ENCODE measurements around the gene RXRA.

Gene RXRA

GRCh38 chr9:134287591-134288491 lies 38.4 kb upstream of the RXRA start:
- DNase-seq: peak; percentile 82
- Histone ChIP-seq H3K27ac (peak overlapping the region; percentile 95), H3K36me3 (no peaks in the 10 kb centered on the region), H3K9me3 (ENCODE audit: severe bottlenecking) (no peaks in the 10 kb centered on the region), H3K27me3 (ENCODE audit: insufficient read depth, low read depth, severe bottlenecking) (no peaks in the 10 kb centered on the region), H3K4me3 (ENCODE audit: low read depth, low read length) (peak overlapping the region; percentile 23)
- TF ChIP-seq, protein P1, sequence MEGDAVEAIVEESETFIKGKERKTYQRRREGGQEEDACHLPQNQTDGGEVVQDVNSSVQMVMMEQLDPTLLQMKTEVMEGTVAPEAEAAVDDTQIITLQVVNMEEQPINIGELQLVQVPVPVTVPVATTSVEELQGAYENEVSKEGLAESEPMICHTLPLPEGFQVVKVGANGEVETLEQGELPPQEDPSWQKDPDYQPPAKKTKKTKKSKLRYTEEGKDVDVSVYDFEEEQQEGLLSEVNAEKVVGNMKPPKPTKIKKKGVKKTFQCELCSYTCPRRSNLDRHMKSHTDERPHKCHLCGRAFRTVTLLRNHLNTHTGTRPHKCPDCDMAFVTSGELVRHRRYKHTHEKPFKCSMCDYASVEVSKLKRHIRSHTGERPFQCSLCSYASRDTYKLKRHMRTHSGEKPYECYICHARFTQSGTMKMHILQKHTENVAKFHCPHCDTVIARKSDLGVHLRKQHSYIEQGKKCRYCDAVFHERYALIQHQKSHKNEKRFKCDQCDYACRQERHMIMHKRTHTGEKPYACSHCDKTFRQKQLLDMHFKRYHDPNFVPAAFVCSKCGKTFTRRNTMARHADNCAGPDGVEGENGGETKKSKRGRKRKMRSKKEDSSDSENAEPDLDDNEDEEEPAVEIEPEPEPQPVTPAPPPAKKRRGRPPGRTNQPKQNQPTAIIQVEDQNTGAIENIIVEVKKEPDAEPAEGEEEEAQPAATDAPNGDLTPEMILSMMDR (IDR thresholded peaks at IDR 0.05; ENCODE audit: low read depth, low read length): no peak

DNA sequence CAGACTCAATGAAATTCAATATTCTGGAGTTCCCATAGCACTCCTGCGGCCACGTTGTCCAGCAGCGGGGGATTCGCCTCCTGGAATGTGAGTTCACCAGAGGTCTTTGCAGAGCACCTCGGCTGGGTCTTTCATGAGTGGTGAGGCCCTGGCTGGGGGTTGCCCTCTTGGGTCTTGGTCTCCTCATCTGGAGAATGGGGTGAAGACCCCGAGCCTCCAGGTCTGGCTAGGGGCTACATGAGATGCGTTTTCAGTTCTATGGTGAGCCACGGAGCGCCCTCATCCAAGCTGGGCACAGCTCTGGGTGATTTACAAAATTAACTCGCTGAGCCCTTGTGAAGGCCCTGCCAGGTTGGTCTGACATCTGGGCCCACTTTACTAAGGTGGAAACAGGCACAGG lies 37.5 kb upstream of the RXRA start:
- H3K36me3 ChIP-seq: no peaks in the 10 kb centered on the region
- no peaks in the 10 kb centered on the region for H3K27me3 ChIP-seq (ENCODE audit: insufficient read depth, low read depth, severe bottlenecking)
- peak overlapping the region; percentile 95 for H3K27ac ChIP-seq
- no peaks in the 10 kb centered on the region for H3K9me3 ChIP-seq (ENCODE audit: severe bottlenecking)
- H3K4me3 ChIP-seq (ENCODE audit: low read depth, low read length): no peak overlapping the region
- TF ChIP-seq, protein P1 (IDR thresholded peaks at IDR 0.05; ENCODE audit: low read depth, low read length): no peak
- DNase-seq: no peak

- no peaks in the 10 kb centered on the region for H3K9me3 ChIP-seq (ENCODE audit: severe bottlenecking)
- H3K4me3 ChIP-seq (ENCODE audit: low read depth, low read length): no peak overlapping the region
- H3K36me3 ChIP-seq: no peaks in the 10 kb centered on the region
- TF ChIP-seq, protein P1 (IDR thresholded peaks at IDR 0.05; ENCODE audit: low read depth, low read length): no peak
- H3K27ac ChIP-seq: no peak overlapping the region
- no peaks in the 10 kb centered on the region for H3K27me3 ChIP-seq (ENCODE audit: insufficient read depth, low read depth, severe bottlenecking)
- DNase-seq: no peak
Observed at GRCh38 chr9:134289241-134289875, 36.9 kb upstream of the RXRA start.

- Histone ChIP-seq H3K4me3 (ENCODE audit: low read depth, low read length) (no peak overlapping the region), H3K9me3 (ENCODE audit: severe bottlenecking) (no peaks in the 10 kb centered on the region), H3K27me3 (ENCODE audit: insufficient read depth, low read depth, severe bottlenecking) (no peaks in the 10 kb centered on the region), H3K36me3 (no peaks in the 10 kb centered on the region), H3K27ac (no peak overlapping the region)
- TF ChIP-seq, protein P1 (IDR thresholded peaks at IDR 0.05; ENCODE audit: low read depth, low read length): no peak
- DNase-seq: no peak
Observed at GRCh38 chr9:134290603-134291451, 35.4 kb upstream of the RXRA start.

GRCh38 chr9:134291452-134291881 lies 34.8 kb upstream of the RXRA start:
- H3K9me3 ChIP-seq (ENCODE audit: severe bottlenecking): no peaks in the 10 kb centered on the region
- DNase-seq: no peak
- TF ChIP-seq, protein P1 (IDR thresholded peaks at IDR 0.05; ENCODE audit: low read depth, low read length): no peak
- H3K36me3 ChIP-seq: no peaks in the 10 kb centered on the region
- H3K27ac ChIP-seq: no peak overlapping the region
- H3K4me3 ChIP-seq (ENCODE audit: low read depth, low read length): no peak overlapping the region
- no peaks in the 10 kb centered on the region for H3K27me3 ChIP-seq (ENCODE audit: insufficient read depth, low read depth, severe bottlenecking)

Measured in WERI-Rb-1 (cell line).